ENCODE results near the gene PLAAT2.
A peak's percentile ranks its signal among the peaks of the same experiment; 100 is the strongest.
"Not testable (repeated sequence)": the region's sequence is repeated elsewhere in the genome, so short reads cannot be mapped to it uniquely, and the experiment has no call there.

The PLAAT2 gene

GRCh38 chr11:63551091-63551888 is 11.9 kb downstream of the PLAAT2 start:
- no peak for DNase-seq (ENCODE audit: low read depth in 3 of 3, low spot score in 1 of 3)

- DNase-seq (ENCODE audit: low read depth in 3 of 3, low spot score in 1 of 3) = not testable (repeated sequence)
These were observed 13.0 kb downstream of the PLAAT2 start for GRCh38 chr11:63550156-63550700.

GRCh38 chr11:63549411-63549810 is 13.8 kb downstream of the PLAAT2 start:
- no peak for DNase-seq (ENCODE audit: low read depth in 3 of 3, low spot score in 1 of 3)

- no peak for DNase-seq (ENCODE audit: low read depth in 3 of 3, low spot score in 1 of 3)
These were observed 15.0 kb downstream of the PLAAT2 start for GRCh38 chr11:63548178-63548577.

GRCh38 chr11:63547061-63547460 is 16.1 kb downstream of the PLAAT2 start:
- no peak for DNase-seq (ENCODE audit: low read depth in 3 of 3, low spot score in 1 of 3)

GRCh38 chr11:63543711-63544110 is 19.5 kb downstream of the PLAAT2 start:
- no peak for DNase-seq (ENCODE audit: low read depth in 3 of 3, low spot score in 1 of 3)

- not testable (repeated sequence) for DNase-seq (ENCODE audit: low read depth in 3 of 3, low spot score in 1 of 3)
These were observed 20.7 kb downstream of the PLAAT2 start for GRCh38 chr11:63542506-63542905.

- no peak for DNase-seq (ENCODE audit: low read depth in 3 of 3, low spot score in 1 of 3)
These were observed 25.7 kb downstream of the PLAAT2 start for GRCh38 chr11:63537293-63538101.

- DNase-seq (ENCODE audit: low read depth in 3 of 3, low spot score in 1 of 3) = no peak
These were observed 26.4 kb downstream of the PLAAT2 start, which contains the start of gene PLAAT4 for GRCh38 chr11:63536669-63537292. TSS of gene PLAAT4 (plus strand) at chr11:63536808. CDS start at chr11:63536869, 61 bp downstream.

GRCh38 chr11:63535734-63536133 is 27.4 kb downstream of the PLAAT2 start:
- no peak for DNase-seq (ENCODE audit: low read depth in 3 of 3, low spot score in 1 of 3)

GRCh38 chr11:63534895-63535461 is 28.2 kb downstream of the PLAAT2 start:
- no peak for DNase-seq (ENCODE audit: low read depth in 3 of 3, low spot score in 1 of 3)

GRCh38 chr11:63534076-63534475 is 29.1 kb downstream of the PLAAT2 start:
- no peak for DNase-seq (ENCODE audit: low read depth in 3 of 3, low spot score in 1 of 3)

- no peak for DNase-seq (ENCODE audit: low read depth in 3 of 3, low spot score in 1 of 3)
These were observed 30.2 kb downstream of the PLAAT2 start for GRCh38 chr11:63532799-63533475.

GRCh38 chr11:63532117-63532516 is 31.1 kb downstream of the PLAAT2 start:
- DNase-seq (ENCODE audit: low read depth in 3 of 3, low spot score in 1 of 3) = no peak

- DNase-seq (ENCODE audit: low read depth in 3 of 3, low spot score in 1 of 3) = peak in 1 of 3 donors; percentile 29
These were observed 31.9 kb downstream of the PLAAT2 start for GRCh38 chr11:63531074-63531792.

GRCh38 chr11:63530021-63530420 is 33.2 kb downstream of the PLAAT2 start:
- no peak for DNase-seq (ENCODE audit: low read depth in 3 of 3, low spot score in 1 of 3)

GRCh38 chr11:63529373-63529772 is 33.8 kb downstream of the PLAAT2 start:
- not testable (repeated sequence) for DNase-seq (ENCODE audit: low read depth in 3 of 3, low spot score in 1 of 3)

GRCh38 chr11:63528729-63529278 is 34.4 kb downstream of the PLAAT2 start:
- not testable (repeated sequence) for DNase-seq (ENCODE audit: low read depth in 3 of 3, low spot score in 1 of 3)

GRCh38 chr11:63528156-63528555 is 35.0 kb downstream of the PLAAT2 start:
- DNase-seq (ENCODE audit: low read depth in 3 of 3, low spot score in 1 of 3) = not testable (repeated sequence)

Data from stimulated activated CD4-positive, alpha-beta T cell treated with anti-CD3 and anti-CD28 coated beads, TNF-alpha, amount 100 ng/mL, for 1 hour (primary cell).